GM06990 (cell line): ENCODE results near the gene VAV2.

Experiments
- DNase-seq: peaks from one replicate; pipeline ENCODE4 v3.0.0-alpha.2; 2011; ENCODE audit not compliant: insufficient read length; ENCODE audit errors: extremely low read depth
- H3K27me3 ChIP-seq: replicated peaks from 2 replicates; pipeline ENCODE4 v1.6.0; 2011; ENCODE audit warnings: low read length; ENCODE audit not compliant: control insufficient read depth, insufficient read depth
- H3K36me3 ChIP-seq: 2 replicates; pipeline ENCODE4 v1.5.1; 2011; ENCODE audit warnings: low read length; ENCODE audit not compliant: control insufficient read depth, insufficient read depth
- H3K4me3 ChIP-seq: replicated peaks from 2 replicates; pipeline ENCODE4 v1.5.1; 2011; ENCODE audit warnings: low read depth, mild to moderate bottlenecking, control low read depth, low read length
- CTCF ChIP-seq: IDR thresholded peaks from 2 replicates; pipeline ENCODE4 v1.5.1; 2011; ENCODE audit warnings: low read length, control low read depth, mild to moderate bottlenecking, inconsistent platforms; ENCODE audit not compliant: insufficient read depth, poor library complexity, severe bottlenecking

The VAV2 gene

GRCh38 chr9:133789778-133790177, 202.3 kb downstream of the VAV2 start:
- Histone ChIP-seq H3K27me3 (no peaks in the 10 kb centered on the region), H3K36me3 (peaks cover 32% of the 10 kb centered on the region), H3K4me3 (no peak overlapping the region)
- no peak for DNase-seq
- TF ChIP-seq CTCF: no peak

- no peak overlapping the region for H3K4me3 ChIP-seq
- no peaks in the 10 kb centered on the region for H3K27me3 ChIP-seq
- no peak for DNase-seq
- no peak for TF ChIP-seq CTCF
- peaks cover 37% of the 10 kb centered on the region for H3K36me3 ChIP-seq
These were observed 203.1 kb downstream of the VAV2 start for GRCh38 chr9:133788819-133789717.

- TF ChIP-seq CTCF: no peak
- no peak overlapping the region for H3K4me3 ChIP-seq
- H3K36me3 ChIP-seq: peaks cover 40% of the 10 kb centered on the region
- no peaks in the 10 kb centered on the region for H3K27me3 ChIP-seq
- DNase-seq: no peak
These were observed 203.9 kb downstream of the VAV2 start for GRCh38 chr9:133788045-133788818.

GRCh38 chr9:133787754-133788025, 204.4 kb downstream of the VAV2 start:
- TF ChIP-seq CTCF: no peak
- H3K27me3 ChIP-seq: no peaks in the 10 kb centered on the region
- H3K36me3 ChIP-seq: peaks cover 42% of the 10 kb centered on the region
- peak; percentile 81 for DNase-seq
- H3K4me3 ChIP-seq: no peak overlapping the region

- no peak for TF ChIP-seq CTCF
- no peak overlapping the region for H3K4me3 ChIP-seq
- no peaks in the 10 kb centered on the region for H3K27me3 ChIP-seq
- no peak for DNase-seq
- peaks cover 42% of the 10 kb centered on the region for H3K36me3 ChIP-seq
These were observed 205.0 kb downstream of the VAV2 start for GRCh38 chr9:133786907-133787753.
